CD1c-positive myeloid dendritic cell (primary cell): ENCODE results near the gene ADAMTS7.

Experiments
- DNase-seq: peaks from one replicate; pipeline ENCODE4 v3.0.0-alpha.2; 2016; ENCODE audit errors: extremely low spot score

The ADAMTS7 gene

GRCh38 chr15:78718837-78719236, 92.4 kb downstream of the ADAMTS7 start:
- DNase-seq: no peak

- DNase-seq: no peak
Observed at GRCh38 chr15:78717956-78718656, 93.2 kb downstream of the ADAMTS7 start.

- DNase-seq: peak; percentile 9
Observed at GRCh38 chr15:78716651-78717050, 94.6 kb downstream of the ADAMTS7 start.

- DNase-seq: peak; percentile 32
Observed at GRCh38 chr15:78715930-78716329, 95.3 kb downstream of the ADAMTS7 start.

- DNase-seq: no peak
Observed at GRCh38 chr15:78715434-78715833, 95.8 kb downstream of the ADAMTS7 start.

GRCh38 chr15:78714890-78715289, 96.4 kb downstream of the ADAMTS7 start:
- peak; percentile 39 for DNase-seq

GRCh38 chr15:78712797-78713515, 98.3 kb downstream of the ADAMTS7 start:
- DNase-seq: no peak

- no peak for DNase-seq
Observed at GRCh38 chr15:78711638-78712037, 99.6 kb downstream of the ADAMTS7 start.

GRCh38 chr15:78709263-78709882, 101.9 kb downstream of the ADAMTS7 start:
- DNase-seq: peak; percentile 72
